Measurements from ENCODE around the gene TMED3. TPM values are rescaled to one million over a fixed set of nuclear protein-coding genes. Genes with fewer than 3 reads are reported as not detected.

Gene TMED3
- total RNA-seq, 8 experiments from 2014 or later: 39.0 to 176 (median 77.1) TPM

- no peak overlapping the region for H3K4me3 ChIP-seq
- no peak overlapping the region for H3K27ac ChIP-seq
- whole genome bisulfite sequencing, 10 experiments: 33 to 88% (median 66%) methylated on average over 1 to 2 of the region's 2 CpGs; no CpG with 5 or more reads in 4 of the 10 experiments
- no peak for ATAC-seq (replicated peaks in 6 of 8)
- no peaks in the 10 kb centered on the region for H3K4me1 ChIP-seq (replicated peaks in 1 of 2)
- in situ Hi-C loops (cut with MboI; ENCODE audit: low pct_unique_long_range_greater_than_20kb in 2 of 9, low sequenced_read_pairs in 9 of 9, unreplicated experiment in 9 of 9): loop anchor here in 2 of 9 experiments (25.0 kb wide), 2 partner anchors 471 to 621 kb away; no protein-coding TSS in a partner anchor
Measured at GRCh38 chr15:79366691-79367090, 55.8 kb downstream of the TMED3 start.

GRCh38 chr15:79370716-79371115, 59.8 kb downstream of the TMED3 start:
- ATAC-seq (replicated peaks in 6 of 8): no peak
- WGBS, 10 experiments: 43 to 100% (median 100%) methylated on average over 1 of the region's 1 CpG; no CpG with 5 or more reads in 3 of the 10 experiments
- in situ Hi-C loops (cut with MboI; ENCODE audit: low pct_unique_long_range_greater_than_20kb in 2 of 9, low sequenced_read_pairs in 9 of 9, unreplicated experiment in 9 of 9): loop anchor here in 2 of 9 experiments (25.0 kb wide), 2 partner anchors 467 to 617 kb away; no protein-coding TSS in a partner anchor

GRCh38 chr15:79371591-79371990, 60.7 kb downstream of the TMED3 start:
- ATAC-seq (replicated peaks in 6 of 8): no peak
- Histone ChIP-seq H3K4me1 (replicated peaks in 1 of 2) (peaks cover 0 to 6% of the 10 kb centered on the region in 2 donors), H3K4me3 (no peak overlapping the region), H3K27ac (no peak overlapping the region)
- WGBS, 10 experiments: 83 to 100% (median 100%) methylated on average over 1 of the region's 1 CpG; no CpG with 5 or more reads in 2 of the 10 experiments
- in situ Hi-C loops (cut with MboI; ENCODE audit: low pct_unique_long_range_greater_than_20kb in 2 of 9, low sequenced_read_pairs in 9 of 9, unreplicated experiment in 9 of 9): loop anchor here in 2 of 9 experiments (25.0 kb wide), 2 partner anchors 466 to 616 kb away; no protein-coding TSS in a partner anchor

More at GRCh38 chr15:79370716-79371115, 59.8 kb downstream of the TMED3 start:
- Histone ChIP-seq H3K27ac (no peak overlapping the region), H3K4me1 (replicated peaks in 1 of 2) (peaks cover 0 to 6% of the 10 kb centered on the region in 2 donors), H3K4me3 (no peak overlapping the region)

GRCh38 chr15:79372428-79372827, 61.5 kb downstream of the TMED3 start:
- Histone ChIP-seq H3K27ac (no peak overlapping the region), H3K4me3 (no peak overlapping the region), H3K4me1 (replicated peaks in 1 of 2) (peaks cover 0 to 6% of the 10 kb centered on the region in 2 donors)
- in situ Hi-C loops (cut with MboI; ENCODE audit: low pct_unique_long_range_greater_than_20kb in 2 of 9, low sequenced_read_pairs in 9 of 9, unreplicated experiment in 9 of 9): loop anchor here in 2 of 9 experiments (25.0 kb wide), 2 partner anchors 465 to 615 kb away; no protein-coding TSS in a partner anchor
- 0 to 100% (median 72%) methylated on average over 1 to 2 of the region's 2 CpGs; no CpG with 5 or more reads in 2 of the 10 experiments for WGBS, 10 experiments
- no peak for ATAC-seq (replicated peaks in 6 of 8)

Other genes with a start within 250 kb of the TMED3 start
- 1 to 10 TPM in 2 of 8 experiments, under 1 TPM in 5, not detected in 1; 0.38 to 2.3 (median 0.60) TPM for gene RASGRF1, start 220.3 kb upstream of the TMED3 start, total RNA-seq
- gene ANKRD34C, start 28.4 kb upstream of the TMED3 start, total RNA-seq: under 1 TPM in 5 of 8 experiments, not detected in 3; 0.05 to 0.14 (median 0.09) TPM
- 10 to 100 TPM in 2 of 8 experiments, 1 to 10 TPM in 6; 1.4 to 18.6 (median 8.1) TPM for gene MINAR1, start 121.2 kb downstream of the TMED3 start, total RNA-seq

All from motor neuron (in vitro differentiated cells).